Measurements from ENCODE around the gene HSF2.

DNA sequence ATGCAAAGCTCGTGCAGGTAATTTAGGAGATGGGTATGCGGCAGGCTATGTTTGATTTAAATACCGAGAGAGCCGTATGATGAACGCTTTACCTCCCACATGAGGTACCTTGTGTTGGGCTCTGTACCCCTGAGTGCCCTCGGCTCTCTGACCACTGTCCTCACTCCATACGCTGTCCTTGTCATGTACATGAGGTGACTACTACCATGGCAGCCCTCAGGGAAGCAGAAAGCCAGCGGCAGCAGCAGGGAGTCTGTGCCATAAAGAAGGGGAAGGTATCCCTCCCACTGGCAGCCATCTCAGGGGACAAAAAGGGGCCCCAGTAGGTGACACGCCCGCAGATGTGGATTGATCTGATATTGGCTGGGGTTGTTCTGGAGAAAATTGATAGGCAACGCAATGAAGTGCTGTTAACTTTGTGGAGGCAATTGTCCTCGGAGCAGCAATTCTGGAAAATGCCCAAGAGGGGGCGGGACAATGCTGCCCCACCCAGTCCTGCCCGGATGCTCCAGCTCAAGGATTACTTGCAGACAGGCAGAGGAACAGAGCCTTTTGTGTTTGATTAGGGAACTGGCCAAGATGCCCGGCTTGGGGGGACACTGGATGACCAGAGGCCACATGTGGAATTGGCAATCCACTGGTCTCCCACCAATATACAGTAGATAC lies 38.0 kb upstream of the HSF2 start:
- TF ChIP-seq, protein P1, sequence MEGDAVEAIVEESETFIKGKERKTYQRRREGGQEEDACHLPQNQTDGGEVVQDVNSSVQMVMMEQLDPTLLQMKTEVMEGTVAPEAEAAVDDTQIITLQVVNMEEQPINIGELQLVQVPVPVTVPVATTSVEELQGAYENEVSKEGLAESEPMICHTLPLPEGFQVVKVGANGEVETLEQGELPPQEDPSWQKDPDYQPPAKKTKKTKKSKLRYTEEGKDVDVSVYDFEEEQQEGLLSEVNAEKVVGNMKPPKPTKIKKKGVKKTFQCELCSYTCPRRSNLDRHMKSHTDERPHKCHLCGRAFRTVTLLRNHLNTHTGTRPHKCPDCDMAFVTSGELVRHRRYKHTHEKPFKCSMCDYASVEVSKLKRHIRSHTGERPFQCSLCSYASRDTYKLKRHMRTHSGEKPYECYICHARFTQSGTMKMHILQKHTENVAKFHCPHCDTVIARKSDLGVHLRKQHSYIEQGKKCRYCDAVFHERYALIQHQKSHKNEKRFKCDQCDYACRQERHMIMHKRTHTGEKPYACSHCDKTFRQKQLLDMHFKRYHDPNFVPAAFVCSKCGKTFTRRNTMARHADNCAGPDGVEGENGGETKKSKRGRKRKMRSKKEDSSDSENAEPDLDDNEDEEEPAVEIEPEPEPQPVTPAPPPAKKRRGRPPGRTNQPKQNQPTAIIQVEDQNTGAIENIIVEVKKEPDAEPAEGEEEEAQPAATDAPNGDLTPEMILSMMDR (IDR thresholded peaks at IDR 0.05) = no peak
- no peak for TF ChIP-seq POLR2A (IDR thresholded peaks at IDR 0.05; ENCODE audit: low read depth)
- no peak for TF ChIP-seq POLR2AphosphoS5 (IDR thresholded peaks at IDR 0.05)
- TF ChIP-seq EP300 (IDR thresholded peaks at IDR 0.05) = no peak

Measured in esophagus muscularis mucosa (tissue), 4 donors.